K562 (cell line): ENCODE results near the gene NFE2. TPM values are rescaled to one million over a fixed set of nuclear protein-coding genes. Genes with fewer than 3 reads are reported as not detected.
A peak's percentile ranks its signal among the peaks of the same experiment; 100 is the strongest.

Source experiments
- ARHGAP35 ChIP-seq: fragments of 450-650 bp; IDR thresholded peaks from 2 replicates; pipeline ENCODE4 v1.6.1; 2018; ENCODE audit not compliant: partially characterized antibody
- DIDO1 ChIP-seq: fragments of 450-650 bp; IDR thresholded peaks from 2 replicates; pipeline ENCODE4 v1.6.1; 2016; ENCODE audit warnings: low read depth, missing biosample characterization, missing genetic modification characterization
- ELK3 ChIP-seq: fragments of 450-650 bp; formaldehyde crosslinking; IDR thresholded peaks from 2 replicates; pipeline ENCODE4 v1.4.0; 2020; ENCODE audit warnings: mild to moderate bottlenecking
- HNRNPL ChIP-seq: fragments of 200-400 bp; formaldehyde crosslinking; IDR thresholded peaks from 2 replicates; pipeline ENCODE4 v1.6.1; 2017; ENCODE audit warnings: low read depth, mild to moderate bottlenecking, low read length
- ILF3 ChIP-seq: fragments of 450-650 bp; IDR thresholded peaks from 2 replicates; pipeline ENCODE4 v1.6.1; 2018; ENCODE audit warnings: antibody characterized with exemption, mild to moderate bottlenecking, moderate library complexity, borderline replicate concordance
- MITF ChIP-seq: IDR thresholded peaks from 2 replicates; pipeline ENCODE4 v1.6.1; 2014; ENCODE audit warnings: antibody characterized with exemption
- NR4A1 ChIP-seq, 2 experiments: fragments of 250-450 bp in 1 of 2; fragments of 450-650 bp in 1 of 2; sonication (Bioruptor Pico) in 1 of 2; IDR thresholded peaks; 2 replicates each; pipeline versions ENCODE4 v1.4.0 to v1.6.1; 2016 to 2020; ENCODE audit warnings: mild to moderate bottlenecking in 2 of 2, missing compliant biosample characterization in 1 of 2, missing genetic modification characterization in 1 of 2, moderate library complexity in 1 of 2
- PURB ChIP-seq: sonication (generic); formaldehyde crosslinking; IDR thresholded peaks from 2 replicates; pipeline ENCODE4 v1.9.0; 2021; ENCODE audit warnings: low read depth, mild to moderate bottlenecking, missing genetic modification reagents
- SREBF2 ChIP-seq: sonication (generic); formaldehyde crosslinking; IDR thresholded peaks from 2 replicates; pipeline ENCODE4 v1.4.0; 2020; ENCODE audit warnings: mild to moderate bottlenecking, missing genetic modification reagents
- TAF1 ChIP-seq: IDR thresholded peaks from 2 replicates; pipeline ENCODE4 v1.6.1; 2011; ENCODE audit warnings: mild to moderate bottlenecking, low read length, moderate library complexity; ENCODE audit not compliant: insufficient read depth, control insufficient read depth, severe bottlenecking; ENCODE audit errors: extremely low read depth
- TGIF2 ChIP-seq: sonication (generic); formaldehyde crosslinking; IDR thresholded peaks from 2 replicates; pipeline ENCODE4 v1.8.1; 2022; ENCODE audit warnings: mild to moderate bottlenecking, missing genetic modification reagents, moderate library complexity
- THAP7 ChIP-seq: fragments of 250-450 bp; sonication (Bioruptor Pico); IDR thresholded peaks from 2 replicates; pipeline ENCODE4 v1.5.0; 2021
- THRB ChIP-seq: fragments of 450-650 bp; formaldehyde crosslinking; conservative IDR thresholded peaks from 2 replicates; pipeline ENCODE4 v1.4.0; 2022; ENCODE audit warnings: mild to moderate bottlenecking, missing genetic modification characterization
- ZNF12 ChIP-seq: sonication (generic); formaldehyde crosslinking; IDR thresholded peaks from 2 replicates; pipeline ENCODE4 v1.4.0; 2020; ENCODE audit warnings: mild to moderate bottlenecking, missing genetic modification reagents
- ZNF263 ChIP-seq: sonication (generic); formaldehyde crosslinking; IDR thresholded peaks from 2 replicates; pipeline ENCODE4 v1.8.0; 2022; ENCODE audit warnings: mild to moderate bottlenecking, missing genetic modification reagents, borderline replicate concordance
- ZNF57 ChIP-seq: fragments of 450-650 bp; formaldehyde crosslinking; IDR thresholded peaks from 2 replicates; pipeline ENCODE4 v1.4.0; 2020; ENCODE audit warnings: mild to moderate bottlenecking, moderate library complexity
- ZNF639 ChIP-seq, 2 experiments: fragments of 200-800 bp in 1 of 2; sonication (Bioruptor generic) in 1 of 2; sonication (generic) in 1 of 2; formaldehyde crosslinking in 1 of 2; IDR thresholded peaks in 1 of 2; conservative IDR thresholded peaks in 1 of 2; 2 replicates each; pipeline versions ENCODE4 v1.5.0 to v1.6.1; 2016 to 2020; ENCODE audit warnings: missing compliant biosample characterization in 1 of 2, missing genetic modification characterization in 1 of 2, missing genetic modification reagents in 1 of 2
- ZNF740 ChIP-seq, 3 experiments: fragments of 200-800 bp in 1 of 3; sonication (Bioruptor generic) in 1 of 3; sonication (generic) in 1 of 3; formaldehyde crosslinking in 1 of 3; IDR thresholded peaks; 2 replicates each; pipeline versions ENCODE4 v1.6.1 to v1.8.0; 2016 to 2022; ENCODE audit warnings: mild to moderate bottlenecking in 2 of 3, missing compliant biosample characterization in 2 of 3, missing genetic modification characterization in 2 of 3, missing genetic modification reagents in 1 of 3
- polyA plus RNA-seq, 8 experiments: library from polyadenylated mRNA; depleted of rRNA in 4 of 8; stranded (reverse) in 5 of 8; unstranded in 3 of 8; fragments of >200 nt; fragmentation: Nextera tagmentation in 2 of 8; fragmentation: Illumina TruSeq in 1 of 8; extraction: Ambion mirVana in 2 of 8; extraction: Trizol in 1 of 8; gene quantifications; 2 replicates each; pipeline versions ENCODE4 v1.2.1 to v1.2.3, GENCODE V29; 2011 to 2014; ENCODE audit warnings: inconsistent platforms in 1 of 8, missing spikeins in 1 of 8
- total RNA-seq, 7 experiments: library from RNA; depleted of rRNA in 6 of 7; stranded (reverse); fragments of >200 nt in 6 of 7; fragmentation: Illumina TruSeq in 2 of 7; extraction: Trizol in 2 of 7; gene quantifications; 2 replicates each; pipeline versions ENCODE4 v1.2.1 to v1.2.3, GENCODE V29; 2011 to 2021; ENCODE audit warnings: low replicate concordance in 1 of 7

Gene NFE2
- total and polyA plus RNA-seq, 9 of the 15 experiments (the other 6 are each of a cell fraction or from before 2014, with no cell fraction given) = 12.3 to 282 (median 208) TPM

GRCh38 chr12:54287261-54288157 lies 13.3 kb downstream of the NFE2 start (continued):
- no peak for TF ChIP-seq ZNF740 (CRISPR knock-in tag; IDR thresholded peaks at IDR 0.05)
- no peak for TF ChIP-seq ZNF740 (tag; IDR thresholded peaks at IDR 0.05)
- no peak for TF ChIP-seq HNRNPL
- TF ChIP-seq THRB (CRISPR knock-in tag) = 0 out of 2 replicates have a peak, but pooled peaks have one; percentile 83
- no peak for TF ChIP-seq ZNF57
- TF ChIP-seq ILF3 = no peak
- no peak for TF ChIP-seq ZNF263 (CRISPR knock-in tag)
- TF ChIP-seq THAP7 (CRISPR knock-in tag) = no peak
- TF ChIP-seq ZNF12 (CRISPR knock-in tag) = no peak
- no peak for TF ChIP-seq ARHGAP35
- TF ChIP-seq ZNF639 (CRISPR knock-in tag; conservative IDR thresholded peaks at IDR 0.05 in 1 of 2, IDR thresholded peaks at IDR 0.05 in 1 of 2) = peak in 1 of 2 experiments; percentile 44; a peak in 1 of 4 replicates
- TF ChIP-seq SREBF2 (CRISPR knock-in tag) = no peak
- no peak for TF ChIP-seq TGIF2 (CRISPR knock-in tag)
- TF ChIP-seq MITF = no peak
- TF ChIP-seq NR4A1 (CRISPR knock-in tag; IDR thresholded peaks at IDR 0.05) = no peak
- TF ChIP-seq NR4A1 (tag; IDR thresholded peaks at IDR 0.05) = no peak
- no peak for TF ChIP-seq ELK3 (CRISPR knock-in tag)
- no peak for TF ChIP-seq PURB (CRISPR knock-in tag)
- no peak for TF ChIP-seq DIDO1
- TF ChIP-seq TAF1 = peak; percentile 22
